Glutamatergic neuron (in vitro differentiated cells): ENCODE results near the gene MAST4. TPM values are rescaled to one million over a fixed set of nuclear protein-coding genes. Genes with fewer than 3 reads are reported as not detected.

ENCODE experiments used
- DNase-seq: peaks from one replicate; pipeline ENCODE4 v3.0.0; 2022
- H3K27ac Mint-ChIP-seq: one replicate; pipeline ENCODE4 v1.8.0; 2020; ENCODE audit warnings: mild to moderate bottlenecking, mixed read lengths, inconsistent platforms; ENCODE audit not compliant: unreplicated experiment
- H3K27me3 Mint-ChIP-seq: one replicate; pipeline ENCODE4 v1.8.0; 2020; ENCODE audit warnings: mild to moderate bottlenecking, moderate library complexity, mixed read lengths, inconsistent platforms; ENCODE audit not compliant: unreplicated experiment
- H3K36me3 Mint-ChIP-seq: one replicate; pipeline ENCODE4 v1.8.0; 2020; ENCODE audit warnings: mild to moderate bottlenecking, mixed read lengths, inconsistent platforms; ENCODE audit not compliant: unreplicated experiment
- H3K4me1 Mint-ChIP-seq: one replicate; pipeline ENCODE4 v1.8.0; 2020; ENCODE audit warnings: mild to moderate bottlenecking, low read depth, mixed read lengths, inconsistent platforms; ENCODE audit not compliant: unreplicated experiment
- H3K4me3 Mint-ChIP-seq: one replicate; pipeline ENCODE4 v1.8.0; 2020; ENCODE audit warnings: mild to moderate bottlenecking, mixed read lengths, inconsistent platforms; ENCODE audit not compliant: unreplicated experiment
- H3K9me3 Mint-ChIP-seq: one replicate; pipeline ENCODE4 v1.8.0; 2020; ENCODE audit warnings: mild to moderate bottlenecking, moderate library complexity, mixed read lengths, inconsistent platforms; ENCODE audit not compliant: unreplicated experiment
- CTCF ChIP-seq: fragments of 200-600 bp; sonication (generic); IDR thresholded peaks from one replicate; pipeline ENCODE4 v1.5.0; 2021; ENCODE audit not compliant: partially characterized antibody, unreplicated experiment
- total RNA-seq: library from RNA; stranded (reverse); fragmentation: NEBNext Ultra II Directional; extraction: Animal tissue kit (Norgen Biotek cat#: 25700); gene quantifications from one replicate; pipeline ENCODE4 v1.2.1, GENCODE V29; 2021; ENCODE audit not compliant: unreplicated experiment

Gene MAST4
- total RNA-seq, 1 donor from 2014 or later: 11.5 TPM

- peaks cover 6% of the 10 kb centered on the region for H3K27me3 Mint-ChIP-seq
- H3K9me3 Mint-ChIP-seq: no peaks in the 10 kb centered on the region
- no peaks in the 10 kb centered on the region for H3K36me3 Mint-ChIP-seq
- H3K27ac Mint-ChIP-seq: no peak overlapping the region
- no peak overlapping the region for H3K4me3 Mint-ChIP-seq
- peaks cover 10% of the 10 kb centered on the region for H3K4me1 Mint-ChIP-seq
- no peak for DNase-seq
- TF ChIP-seq CTCF: no peak
These were observed 385.3 kb downstream of the MAST4 start for GRCh38 chr5:66981266-66982055.

- Mint-ChIP-seq H3K4me1 (peaks cover 10% of the 10 kb centered on the region), H3K4me3 (no peak overlapping the region), H3K27ac (no peak overlapping the region), H3K36me3 (no peaks in the 10 kb centered on the region), H3K27me3 (peaks cover 6% of the 10 kb centered on the region), H3K9me3 (no peaks in the 10 kb centered on the region)
- TF ChIP-seq CTCF: no peak
- no peak for DNase-seq
These were observed 385.8 kb downstream of the MAST4 start for GRCh38 chr5:66982056-66982387.

- DNase-seq: no peak
- H3K4me3 Mint-ChIP-seq: no peak overlapping the region
- H3K27me3 Mint-ChIP-seq: peaks cover 6% of the 10 kb centered on the region
- no peak for TF ChIP-seq CTCF
- no peaks in the 10 kb centered on the region for H3K9me3 Mint-ChIP-seq
- no peaks in the 10 kb centered on the region for H3K36me3 Mint-ChIP-seq
- peak overlapping the region; percentile 35 for H3K27ac Mint-ChIP-seq
- H3K4me1 Mint-ChIP-seq: peaks cover 10% of the 10 kb centered on the region
These were observed 386.3 kb downstream of the MAST4 start for GRCh38 chr5:66982470-66982869.

- no peak overlapping the region for H3K27ac Mint-ChIP-seq
- H3K9me3 Mint-ChIP-seq: no peaks in the 10 kb centered on the region
- no peak overlapping the region for H3K4me3 Mint-ChIP-seq
- no peaks in the 10 kb centered on the region for H3K36me3 Mint-ChIP-seq
- peaks cover 4% of the 10 kb centered on the region for H3K27me3 Mint-ChIP-seq
- H3K4me1 Mint-ChIP-seq: peaks cover 10% of the 10 kb centered on the region
- no peak for DNase-seq
- TF ChIP-seq CTCF: no peak
These were observed 389.2 kb downstream of the MAST4 start for GRCh38 chr5:66985417-66985816.

- no peak for TF ChIP-seq CTCF
- H3K36me3 Mint-ChIP-seq: no peaks in the 10 kb centered on the region
- H3K9me3 Mint-ChIP-seq: no peaks in the 10 kb centered on the region
- peaks cover 4% of the 10 kb centered on the region for H3K27me3 Mint-ChIP-seq
- H3K4me3 Mint-ChIP-seq: no peak overlapping the region
- peak; percentile 40 for DNase-seq
- H3K4me1 Mint-ChIP-seq: peaks cover 10% of the 10 kb centered on the region
- no peak overlapping the region for H3K27ac Mint-ChIP-seq
These were observed 389.8 kb downstream of the MAST4 start for GRCh38 chr5:66986009-66986408.
